Activated CD4-positive, alpha-beta T cell treated with anti-CD3 and anti-CD28 coated beads, Interleukin-2, amount 50 U/mL, for 1 hour (primary cell): ENCODE measurements around the gene CNTRL.
"Not testable (repeated sequence)": the region's sequence is repeated elsewhere in the genome, so short reads cannot be mapped to it uniquely, and the experiment has no call there.

Experiments used
- DNase-seq: peaks from one replicate; pipeline ENCODE4 v3.0.0-alpha.2; 2020

CNTRL gene

DNA sequence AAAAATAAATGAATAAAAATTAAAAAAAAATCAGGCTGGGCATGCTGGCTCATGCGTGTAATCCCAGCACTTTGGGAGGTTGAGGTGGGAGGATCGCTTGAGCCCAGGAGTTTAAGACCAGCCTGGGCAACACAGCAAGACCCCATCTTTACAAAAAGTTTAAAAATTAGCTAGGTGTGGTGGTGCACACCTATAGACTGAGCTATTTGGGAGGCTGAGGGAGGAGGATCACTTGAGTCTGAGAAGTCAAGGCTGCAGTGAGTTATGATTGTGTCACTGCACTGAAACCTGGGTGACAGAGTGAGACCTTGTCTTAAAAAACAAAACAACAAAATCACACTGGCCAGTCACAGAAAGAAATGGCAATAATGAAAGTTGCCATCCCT, 3.4 kb upstream of the CNTRL start:
- no peak for DNase-seq

DNA sequence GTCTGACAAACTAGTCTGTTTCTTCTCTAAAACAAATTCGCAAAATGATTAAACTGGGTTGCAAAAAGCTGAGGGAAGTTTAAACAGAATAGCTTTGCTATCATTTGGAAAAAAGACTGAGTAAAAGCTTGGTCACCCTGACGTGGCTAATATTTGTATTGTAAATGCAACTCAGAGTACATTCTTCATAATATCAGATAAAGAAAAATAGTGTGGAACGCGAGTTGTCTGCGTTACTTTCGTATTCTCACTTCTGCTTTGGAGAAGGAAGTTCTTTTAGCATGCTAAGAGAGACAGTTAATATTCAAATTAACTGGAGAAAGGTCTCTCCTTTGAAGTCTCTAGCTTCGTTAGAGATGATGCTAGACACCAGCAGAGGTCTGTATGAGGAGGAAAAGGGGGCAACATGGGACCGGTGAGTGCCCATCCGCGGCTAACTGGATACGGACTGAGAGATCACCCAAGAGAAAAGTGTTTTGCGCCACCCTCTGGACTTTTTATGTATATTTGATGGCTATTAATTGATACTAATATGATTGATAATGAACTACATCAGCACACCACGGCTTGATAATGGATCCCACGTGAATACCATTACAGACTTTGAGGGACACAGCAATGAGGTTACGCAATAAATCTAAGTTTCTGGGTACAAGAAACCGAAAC, 2.9 kb upstream of the CNTRL start:
- DNase-seq, result peak; percentile 17

DNA sequence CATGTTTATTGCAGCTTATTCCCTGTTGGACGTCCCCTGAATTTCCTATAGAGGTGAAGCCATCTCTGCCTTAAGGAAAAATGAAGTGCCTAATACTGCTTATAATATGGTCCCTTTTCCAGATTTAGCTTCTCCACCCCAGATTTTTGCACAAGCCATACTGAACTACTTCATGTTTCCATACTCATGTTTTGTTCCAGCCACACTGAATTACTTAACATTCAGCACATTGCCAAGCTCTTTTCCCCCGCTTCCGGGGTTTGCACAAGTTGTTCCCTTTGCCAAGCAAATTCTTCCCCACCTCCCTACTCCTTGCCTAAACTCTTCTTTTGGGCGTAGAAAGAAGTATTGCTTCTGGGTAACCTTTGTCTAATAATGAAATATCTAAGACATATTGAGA, 1.7 kb upstream of the CNTRL start:
- no peak for DNase-seq

DNA sequence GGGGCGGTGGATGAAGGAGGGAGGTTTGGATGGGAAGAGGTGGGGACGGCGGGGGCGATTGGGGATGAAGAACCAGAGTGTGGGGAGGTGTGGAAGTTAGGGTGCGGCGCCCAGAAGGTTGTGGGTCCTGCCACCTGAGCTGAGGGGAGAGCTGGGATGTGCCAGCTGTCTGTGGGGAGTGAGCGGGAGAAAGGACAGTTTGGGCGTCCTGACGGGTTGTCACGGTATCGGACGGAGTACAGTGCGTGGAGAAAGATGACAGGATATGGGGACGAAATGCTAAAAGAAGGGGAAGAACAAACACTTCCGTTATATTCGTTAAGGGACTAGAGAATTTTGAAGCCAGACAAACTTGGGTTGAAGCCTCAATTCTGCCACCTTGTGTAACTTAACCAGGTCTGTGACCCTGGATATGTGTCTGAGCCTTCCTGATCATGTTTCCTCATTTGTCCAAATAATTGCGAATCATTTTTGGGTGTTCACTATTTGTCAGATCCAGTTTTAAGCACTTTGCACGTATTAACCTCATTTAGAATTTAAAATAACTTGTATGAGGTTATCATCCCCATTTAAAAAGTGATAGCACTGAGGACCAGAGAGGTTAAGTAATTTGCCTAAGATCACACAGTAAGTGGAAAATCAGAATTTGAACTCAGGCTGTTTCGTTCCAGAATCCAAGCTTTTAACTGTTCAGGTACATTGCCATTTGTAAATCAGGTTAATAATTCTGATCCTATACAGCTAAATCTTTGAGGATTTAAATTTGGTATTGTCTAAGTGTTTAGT, 689 bp downstream of the CNTRL start:
- DNase-seq, result no peak

DNA sequence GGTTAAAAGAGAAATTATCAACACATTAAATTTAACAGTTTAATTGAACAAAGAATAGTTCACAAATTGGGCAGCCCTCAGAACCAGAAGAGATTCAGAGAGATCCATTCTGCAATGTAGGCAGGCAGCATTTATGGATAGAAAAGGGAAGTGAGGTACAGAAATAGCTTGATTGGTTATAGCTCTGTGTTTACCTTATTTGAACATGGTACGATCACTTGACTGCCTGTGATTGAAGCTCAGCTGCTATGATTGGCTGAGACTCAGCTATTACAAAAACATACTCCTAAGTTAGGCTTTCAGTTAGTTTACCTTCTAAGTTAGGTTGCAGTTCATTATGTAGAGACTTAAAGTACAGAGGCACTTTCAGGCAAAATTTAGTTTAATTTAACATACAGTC, 7.3 kb downstream of the CNTRL start:
- DNase-seq, result no peak

DNA sequence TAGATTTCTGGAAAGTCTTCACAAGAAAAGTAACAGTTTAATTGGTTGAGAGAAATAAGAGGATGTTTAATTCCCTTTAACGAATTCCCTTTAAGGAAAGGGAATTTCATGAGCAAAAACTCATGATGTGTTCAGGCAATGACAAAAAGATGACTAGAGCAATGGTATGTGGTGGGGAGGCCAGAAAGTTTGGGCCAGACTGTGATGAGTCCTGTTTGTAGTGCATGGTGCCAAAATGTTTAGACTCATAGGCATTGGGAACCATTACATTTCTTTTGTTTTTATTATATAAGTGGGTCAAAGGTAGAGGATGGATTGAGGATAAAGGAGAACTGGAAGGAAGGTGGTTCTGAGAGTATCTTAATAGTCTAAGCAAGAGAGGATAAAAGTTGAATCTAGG, 10.9 kb downstream of the CNTRL start:
- no peak for DNase-seq

DNA sequence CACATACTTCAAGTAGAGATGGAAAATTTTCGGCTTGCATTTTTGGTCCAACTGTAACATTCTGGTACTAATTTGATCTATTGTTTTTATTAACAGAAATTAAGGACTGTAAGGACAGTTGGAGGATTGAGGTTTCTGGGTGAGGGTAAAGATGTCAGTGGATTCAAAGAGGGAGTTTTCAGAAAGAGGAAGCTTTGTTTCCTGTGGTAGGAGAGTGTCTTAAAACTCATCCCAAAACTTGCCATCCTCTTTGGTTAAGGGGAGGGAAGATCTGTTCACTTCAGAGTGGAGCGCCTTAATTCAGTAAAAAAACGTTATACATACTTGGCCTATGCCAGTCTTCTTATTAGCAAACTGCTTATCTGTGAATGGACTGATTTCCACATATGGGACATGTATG, 13.8 kb downstream of the CNTRL start:
- no peak for DNase-seq

DNA sequence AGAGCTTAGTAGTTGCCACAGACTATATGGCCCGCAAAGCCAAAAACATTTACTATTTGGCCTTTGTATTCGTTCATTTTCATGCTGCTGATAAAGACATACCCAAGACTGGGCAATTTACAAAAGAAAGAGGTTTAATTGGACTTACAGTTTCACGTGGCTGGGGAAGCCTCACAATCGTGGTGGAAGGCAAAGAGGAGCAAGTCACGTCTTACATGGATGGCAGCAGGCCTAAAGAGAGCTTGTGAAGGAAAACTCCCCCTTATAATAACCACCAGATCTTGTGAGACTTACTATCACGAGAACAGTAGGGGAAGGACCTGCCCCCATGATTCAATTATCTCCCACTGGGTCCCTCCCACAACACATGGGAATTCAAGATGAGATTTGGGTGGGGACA, 16.0 kb downstream of the CNTRL start:
- not testable (repeated sequence) for DNase-seq

DNA sequence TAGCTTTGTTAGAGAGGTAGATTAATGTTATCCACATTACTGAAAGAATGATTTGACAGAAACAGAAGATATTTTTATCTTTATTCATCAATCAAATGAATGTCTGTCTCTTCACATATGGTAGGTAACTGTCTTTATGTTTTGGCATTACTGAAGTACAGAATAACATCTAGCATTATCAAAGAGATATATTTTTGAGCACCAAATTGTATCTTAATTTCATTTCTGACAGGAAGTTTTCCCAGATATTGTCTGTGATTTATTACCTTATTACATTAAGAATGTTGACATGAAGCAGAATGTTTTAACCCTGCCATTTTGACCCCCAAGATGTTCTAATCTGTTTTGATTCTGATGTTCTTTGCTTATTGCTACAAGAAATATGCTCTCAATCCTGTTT, 20.3 kb downstream of the CNTRL start:
- no peak for DNase-seq

DNA sequence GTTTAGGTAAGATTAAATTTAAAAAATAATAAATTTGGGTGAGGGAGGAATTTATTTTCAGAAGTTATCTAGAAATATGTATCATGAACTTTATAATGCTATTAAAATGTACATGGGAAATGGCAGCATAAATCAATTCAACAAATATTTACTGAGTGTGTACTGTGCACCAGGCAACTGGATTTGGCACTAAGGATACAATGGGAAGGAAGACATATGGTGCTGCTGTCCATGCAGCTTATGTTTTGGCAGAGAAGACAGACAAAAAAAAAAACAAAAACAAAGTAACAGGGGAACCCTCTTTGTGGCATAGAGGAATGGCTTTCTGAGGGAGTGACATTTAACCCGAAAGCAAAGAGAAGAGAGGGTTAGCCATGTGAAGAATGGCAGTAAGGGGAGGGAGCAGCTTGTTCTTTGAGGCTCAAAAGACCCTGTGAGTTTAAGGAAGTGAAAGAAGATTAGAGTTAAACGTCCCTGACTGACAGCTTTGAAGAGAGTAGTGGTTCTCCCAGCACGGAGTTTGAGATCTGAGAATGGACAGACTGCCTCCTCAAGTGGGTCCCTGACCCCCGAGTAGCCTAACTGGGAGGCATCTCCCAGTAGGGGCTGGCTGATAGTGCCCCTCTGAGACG, 23.9 kb downstream of the CNTRL start:
- no peak for DNase-seq

DNA sequence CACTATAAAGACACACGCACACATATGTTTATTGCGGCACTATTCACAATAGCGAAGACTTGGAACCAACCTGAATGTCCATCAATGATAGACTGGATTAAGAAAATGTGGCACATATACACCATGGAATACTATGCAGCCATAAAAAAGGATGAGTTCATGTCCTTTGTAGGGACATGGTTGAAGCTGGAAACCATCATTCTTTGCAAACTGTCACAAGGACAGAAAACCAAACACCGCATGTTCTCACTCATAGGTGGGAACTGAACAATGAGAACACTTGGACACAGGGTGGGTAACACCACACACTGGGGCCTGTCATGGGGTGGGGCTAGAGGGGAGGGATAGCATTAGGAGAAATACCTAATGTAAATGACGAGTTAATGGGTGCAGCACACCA, 29.3 kb downstream of the CNTRL start:
- DNase-seq, result not testable (repeated sequence)

DNA sequence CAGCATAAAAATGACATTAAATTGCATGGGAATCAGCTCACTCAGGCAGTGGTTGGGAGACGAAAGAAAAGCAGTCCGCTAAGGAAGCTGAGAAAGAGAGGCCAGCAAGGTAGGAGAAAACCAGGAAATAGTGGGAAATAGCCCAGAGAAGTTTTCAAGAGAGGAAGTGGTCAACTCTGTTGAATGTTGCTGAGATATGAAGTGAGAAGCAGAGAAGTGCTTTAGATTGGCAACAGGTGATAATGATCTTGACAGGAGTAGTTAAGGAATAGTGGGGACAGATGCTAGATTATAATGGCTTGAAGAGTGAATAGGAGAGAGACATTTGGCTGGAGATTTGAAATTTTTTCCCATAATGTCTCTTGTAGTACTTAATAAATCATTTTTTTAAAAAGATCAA, 30.8 kb downstream of the CNTRL start:
- no peak for DNase-seq

DNA sequence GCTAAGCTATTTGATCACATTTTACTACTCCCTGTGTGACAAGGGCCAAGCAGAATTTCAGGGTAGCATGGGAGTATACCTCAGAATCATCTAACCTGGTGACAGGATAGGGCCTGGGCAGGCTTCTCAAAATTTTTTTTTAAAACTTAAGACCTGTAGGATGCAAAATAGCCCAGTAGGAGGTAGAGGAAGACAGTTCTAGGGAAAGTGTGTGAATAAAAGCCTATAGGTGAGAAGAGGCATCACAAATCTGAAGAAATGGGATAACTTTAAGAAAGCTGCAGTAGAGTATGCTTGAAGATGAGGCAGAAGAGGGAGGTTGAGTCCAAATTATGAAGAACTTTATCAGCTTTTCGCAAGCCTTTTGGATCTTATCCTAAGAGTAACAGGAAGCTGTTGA, 32.3 kb downstream of the CNTRL start:
- no peak for DNase-seq

DNA sequence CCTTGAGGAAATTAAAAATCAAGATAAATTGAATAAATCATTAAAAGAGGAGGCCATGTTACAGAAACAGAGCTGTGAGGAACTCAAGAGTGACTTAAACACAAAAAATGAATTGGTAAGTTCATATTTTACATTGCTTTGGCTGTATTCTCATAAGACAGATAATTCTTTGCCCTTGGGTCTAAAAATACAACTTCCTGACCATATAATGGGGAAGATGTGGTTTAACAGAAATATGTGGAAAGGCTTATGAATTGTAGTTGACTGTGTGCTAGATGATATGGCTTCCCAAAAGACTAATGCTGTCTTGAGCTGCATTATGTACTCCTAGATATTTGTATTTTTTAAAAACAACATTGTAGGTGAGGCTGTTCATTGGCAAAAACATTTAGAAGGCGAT, 33.1 kb downstream of the CNTRL start:
- DNase-seq, result no peak

DNA sequence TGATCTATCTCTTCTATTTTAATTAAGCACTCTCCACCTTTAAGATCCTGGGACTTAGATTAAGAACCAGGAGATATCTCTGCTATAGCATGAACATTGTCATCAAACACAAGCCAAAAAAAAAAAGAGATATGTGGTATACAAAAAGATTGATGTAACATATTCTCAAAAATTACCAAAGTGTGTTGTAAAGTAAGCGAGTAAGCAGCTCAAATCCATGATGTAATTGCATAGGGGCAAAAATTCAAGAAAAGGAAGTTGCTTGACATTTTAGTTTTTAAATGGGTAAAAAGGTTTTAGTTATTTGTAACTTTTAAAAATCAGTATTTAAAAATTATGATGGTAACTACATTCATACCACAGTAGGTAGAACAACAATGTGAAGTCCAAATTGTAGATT, 40.7 kb downstream of the CNTRL start:
- no peak for DNase-seq

DNA sequence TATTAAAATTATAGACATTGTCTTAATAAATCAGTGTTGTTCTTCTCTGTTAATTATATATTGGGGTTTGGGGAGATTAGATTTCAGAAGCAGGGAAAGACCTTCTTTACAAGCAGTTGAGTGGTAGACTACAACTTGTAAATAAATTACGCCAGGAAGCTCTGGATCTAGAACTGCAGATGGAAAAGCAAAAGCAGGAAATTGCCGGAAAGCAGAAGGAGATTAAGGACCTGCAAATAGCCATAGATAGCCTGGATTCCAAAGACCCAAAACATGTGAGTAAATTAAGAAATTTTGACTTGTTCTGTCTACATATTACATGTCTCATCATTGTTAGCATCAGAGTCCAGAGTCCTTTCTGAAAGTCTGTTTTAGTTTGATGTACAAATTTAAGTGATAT, 43.5 kb downstream of the CNTRL start:
- DNase-seq, result no peak

DNA sequence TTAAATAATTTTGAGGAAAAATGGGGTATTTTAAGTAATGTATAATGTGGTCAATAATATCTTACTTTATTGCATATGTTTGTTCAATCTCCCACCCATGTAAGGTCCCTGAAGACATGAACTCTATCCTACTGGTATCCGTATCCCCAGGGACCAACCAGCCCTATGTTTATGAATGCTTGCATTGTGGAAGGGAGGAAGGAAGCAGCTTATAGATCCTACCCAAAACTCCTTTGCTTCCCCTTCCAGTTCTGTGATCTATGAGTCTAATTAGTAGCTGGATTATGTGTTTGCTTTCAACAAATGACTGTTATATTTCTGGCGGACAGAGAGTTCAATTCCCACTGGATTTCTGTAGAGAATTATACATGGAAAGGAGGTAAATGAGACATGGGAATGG, 45.6 kb downstream of the CNTRL start:
- DNase-seq, result no peak

DNA sequence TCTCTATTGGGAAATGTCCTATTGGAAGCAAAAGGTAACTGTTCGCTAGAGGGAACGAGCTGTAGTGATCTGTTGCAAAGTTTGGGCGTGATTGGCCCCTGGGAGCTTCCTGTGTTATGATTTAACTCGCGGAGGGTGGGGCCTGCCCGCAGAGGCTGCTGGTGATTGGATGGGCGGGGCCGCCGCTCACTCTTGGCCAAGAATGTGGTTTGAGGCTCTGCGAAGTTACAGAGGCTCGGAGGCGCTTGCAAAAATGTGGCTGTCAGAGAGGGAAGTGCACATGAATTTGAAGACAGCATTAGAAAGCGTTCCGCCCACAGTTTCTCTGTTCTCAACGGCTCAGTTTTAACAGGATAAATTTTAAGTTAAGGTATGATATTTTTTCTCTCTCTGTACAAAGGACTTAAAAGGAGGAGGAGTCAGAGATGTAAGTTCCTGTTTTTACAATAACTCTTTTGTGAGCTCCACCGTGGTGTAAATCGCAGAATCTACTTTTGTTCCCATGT, 46.9 kb downstream of the CNTRL start:
- peak; percentile 94 for DNase-seq

DNA sequence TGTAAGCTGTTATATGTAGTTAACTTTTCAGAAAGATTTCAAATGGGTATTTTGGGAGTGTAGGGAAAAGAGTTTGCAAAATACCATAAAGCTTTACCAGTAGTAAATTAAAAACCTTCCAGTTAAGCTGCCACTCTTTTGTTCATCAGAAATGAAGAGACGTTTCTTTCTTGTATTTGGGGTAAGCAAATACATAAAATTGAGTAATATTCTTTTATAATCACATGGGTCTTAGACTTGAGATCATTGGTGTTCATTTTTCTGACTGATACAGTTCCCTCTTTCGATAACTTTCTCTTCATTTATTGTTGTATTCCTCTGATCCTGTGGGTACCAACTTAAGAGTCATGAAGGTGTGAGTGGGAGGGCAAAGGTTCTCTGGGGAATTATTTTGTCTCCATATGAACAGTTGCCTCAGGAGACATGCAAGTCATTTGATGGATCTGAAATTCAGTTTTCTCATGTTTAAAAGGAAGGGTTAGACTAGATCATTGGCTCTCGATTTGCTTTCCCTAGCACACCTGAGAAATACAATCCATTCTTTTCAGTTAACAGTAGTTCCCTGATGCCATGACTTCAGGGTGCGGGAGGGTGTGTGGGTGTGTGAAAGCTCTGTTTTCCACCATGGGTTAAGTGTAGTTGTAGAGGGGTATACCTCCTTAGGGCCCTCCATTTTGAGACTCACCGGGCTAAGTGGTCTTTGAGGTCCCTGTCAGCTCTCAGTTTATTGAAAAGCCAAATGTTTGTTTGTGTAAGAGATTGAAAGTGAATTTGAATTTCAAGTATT, 47.7 kb downstream of the CNTRL start:
- no peak for DNase-seq

DNA sequence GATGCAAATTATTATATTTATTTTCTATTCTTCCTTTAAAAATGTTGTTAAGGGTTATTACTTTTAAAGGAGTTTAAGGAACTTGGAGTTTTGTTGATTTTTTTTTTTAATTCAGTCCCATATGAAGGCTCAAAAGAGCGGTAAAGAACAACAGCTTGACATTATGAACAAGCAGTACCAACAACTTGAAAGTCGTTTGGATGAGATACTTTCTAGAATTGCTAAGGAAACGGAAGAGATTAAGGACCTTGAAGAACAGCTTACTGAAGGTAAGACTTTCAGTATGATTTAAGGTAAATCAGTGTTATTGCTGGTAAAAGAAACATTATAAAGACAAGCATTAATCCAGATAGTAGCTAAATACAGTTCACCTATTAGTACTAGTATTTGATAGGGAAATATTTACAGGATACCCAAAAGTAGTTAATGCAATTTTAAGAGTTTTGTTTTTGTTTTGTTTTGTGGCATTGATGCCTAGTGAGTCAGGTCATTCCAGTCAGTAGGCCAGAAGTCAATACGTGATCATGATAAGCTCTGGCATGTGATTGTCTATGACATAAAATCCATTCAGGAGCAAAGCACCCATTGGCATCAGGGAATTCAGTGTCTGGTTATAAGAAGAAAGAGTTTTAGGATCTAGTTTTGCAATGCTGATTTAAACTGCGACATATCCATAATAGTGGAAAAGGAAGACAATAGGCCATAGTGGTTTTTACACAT, 49.2 kb downstream of the CNTRL start:
- no peak for DNase-seq

DNA sequence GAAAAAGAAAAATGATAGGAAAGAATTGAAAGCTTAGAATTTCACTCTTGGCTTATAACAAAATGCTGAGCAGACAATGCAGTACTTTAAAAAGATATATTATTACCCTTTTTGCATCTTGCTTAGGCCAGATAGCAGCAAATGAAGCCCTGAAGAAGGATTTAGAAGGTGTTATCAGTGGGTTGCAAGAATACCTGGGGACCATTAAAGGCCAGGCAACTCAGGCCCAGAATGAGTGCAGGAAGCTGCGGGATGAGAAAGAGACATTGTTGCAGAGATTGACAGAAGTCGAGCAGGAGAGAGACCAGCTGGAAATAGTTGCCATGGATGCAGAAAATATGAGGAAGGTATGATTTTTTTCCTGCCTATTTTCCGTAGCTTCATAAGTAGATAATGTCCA, 50.8 kb downstream of the CNTRL start:
- no peak for DNase-seq

DNA sequence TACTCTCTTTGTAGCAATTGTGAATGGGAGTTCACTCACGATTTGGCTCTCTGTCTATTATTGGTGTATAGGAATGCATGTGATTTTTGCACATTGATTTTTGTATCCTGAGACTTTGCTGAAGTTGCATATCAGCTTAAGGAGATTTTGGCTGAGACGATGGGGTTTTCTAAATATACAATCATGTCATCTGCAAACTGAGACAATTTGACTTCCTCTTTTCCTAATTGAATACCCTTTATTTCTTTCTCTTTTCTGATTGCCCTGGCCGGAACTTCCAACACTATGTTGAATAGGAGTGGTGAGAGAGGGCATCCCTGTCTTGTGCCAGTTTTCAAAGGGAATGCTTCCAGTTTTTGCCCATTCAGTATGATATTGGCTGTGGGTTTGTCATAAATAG, 54.6 kb downstream of the CNTRL start:
- DNase-seq, result not testable (repeated sequence)
